ENCODE results near the gene RFPL4AL1.
"Not testable (repeated sequence)": the region's sequence is repeated elsewhere in the genome, so short reads cannot be mapped to it uniquely, and the experiment has no call there.

RFPL4AL1 gene

GRCh38 chr19:55766466-55766865 lies 2.5 kb upstream of the RFPL4AL1 start:
- Histone ChIP-seq H3K4me2 (ENCODE audit: low read length) (no peak overlapping the region), H3K4me1 (ENCODE audit: low read length) (no peaks in the 10 kb centered on the region), H4K20me1 (ENCODE audit: insufficient read depth, low read length) (no peaks in the 10 kb centered on the region), H2AFZ (ENCODE audit: low read depth, low read length) (no peak overlapping the region), H3K36me3 (replicated peaks; ENCODE audit: low read depth, low read length) (no peaks in the 10 kb centered on the region), H3K79me2 (ENCODE audit: low read length) (no peaks in the 10 kb centered on the region), H3K9ac (ENCODE audit: low read length) (no peak overlapping the region), H3K9me3 (ENCODE audit: insufficient read depth, low read length) (no peaks in the 10 kb centered on the region; the same call in 1 of the 2 replicates), H3K27me3 (ENCODE audit: low read depth, low read length) (peaks cover 2% of the 10 kb centered on the region; the same call in 1 of the 2 replicates), H3K4me3 (ENCODE audit: low read length) (no peak overlapping the region), H3K27ac (ENCODE audit: low read length) (no peak overlapping the region)
- TF ChIP-seq CTCF (IDR thresholded peaks at IDR 0.05; ENCODE audit: low read depth, low read length) (no peak), EZH2phosphoT487 (IDR thresholded peaks at IDR 0.05; ENCODE audit: low read depth) (no peak)

GRCh38 chr19:55769632-55770031 lies 714 bp downstream of the RFPL4AL1 start:
- not testable (repeated sequence) for H3K9ac ChIP-seq (ENCODE audit: low read length); H3K4me1 ChIP-seq (ENCODE audit: low read length); H2AFZ ChIP-seq (ENCODE audit: low read depth, low read length); H3K27ac ChIP-seq (ENCODE audit: low read length); H3K36me3 ChIP-seq (replicated peaks; ENCODE audit: low read depth, low read length); H3K9me3 ChIP-seq (ENCODE audit: insufficient read depth, low read length); H4K20me1 ChIP-seq (ENCODE audit: insufficient read depth, low read length); H3K79me2 ChIP-seq (ENCODE audit: low read length); H3K4me2 ChIP-seq (ENCODE audit: low read length); H3K4me3 ChIP-seq (ENCODE audit: low read length); H3K27me3 ChIP-seq (ENCODE audit: low read depth, low read length)

GRCh38 chr19:55777528-55777927 lies 8.6 kb downstream of the RFPL4AL1 start:
- H3K36me3 ChIP-seq (replicated peaks; ENCODE audit: low read depth, low read length) = no peaks in the 10 kb centered on the region
- H3K79me2 ChIP-seq (ENCODE audit: low read length) = no peaks in the 10 kb centered on the region
- no peak overlapping the region for H3K4me2 ChIP-seq (ENCODE audit: low read length)
- H3K27ac ChIP-seq (ENCODE audit: low read length) = no peak overlapping the region
- H3K4me3 ChIP-seq (ENCODE audit: low read length) = no peak overlapping the region
- H4K20me1 ChIP-seq (ENCODE audit: insufficient read depth, low read length) = no peaks in the 10 kb centered on the region
- H3K9me3 ChIP-seq (ENCODE audit: insufficient read depth, low read length) = no peaks in the 10 kb centered on the region
- H3K27me3 ChIP-seq (ENCODE audit: low read depth, low read length) = no peaks in the 10 kb centered on the region
- no peaks in the 10 kb centered on the region for H3K4me1 ChIP-seq (ENCODE audit: low read length)
- H2AFZ ChIP-seq (ENCODE audit: low read depth, low read length) = no peak overlapping the region
- TF ChIP-seq CTCF (IDR thresholded peaks at IDR 0.05; ENCODE audit: low read depth, low read length) = peak; percentile 63
- TF ChIP-seq EZH2phosphoT487 (IDR thresholded peaks at IDR 0.05; ENCODE audit: low read depth) = no peak
- no peak overlapping the region for H3K9ac ChIP-seq (ENCODE audit: low read length)

GRCh38 chr19:55778331-55778730 lies 9.4 kb downstream of the RFPL4AL1 start:
- no peaks in the 10 kb centered on the region for H3K27me3 ChIP-seq (ENCODE audit: low read depth, low read length)
- H3K4me3 ChIP-seq (ENCODE audit: low read length) = no peak overlapping the region
- TF ChIP-seq CTCF (IDR thresholded peaks at IDR 0.05; ENCODE audit: low read depth, low read length) (no peak), EZH2phosphoT487 (IDR thresholded peaks at IDR 0.05; ENCODE audit: low read depth) (no peak)
- no peak overlapping the region for H3K9ac ChIP-seq (ENCODE audit: low read length)
- H3K27ac ChIP-seq (ENCODE audit: low read length) = no peak overlapping the region
- H3K4me2 ChIP-seq (ENCODE audit: low read length) = no peak overlapping the region
- no peaks in the 10 kb centered on the region for H3K9me3 ChIP-seq (ENCODE audit: insufficient read depth, low read length)
- H2AFZ ChIP-seq (ENCODE audit: low read depth, low read length) = no peak overlapping the region
- no peaks in the 10 kb centered on the region for H3K36me3 ChIP-seq (replicated peaks; ENCODE audit: low read depth, low read length)
- no peaks in the 10 kb centered on the region for H4K20me1 ChIP-seq (ENCODE audit: insufficient read depth, low read length)
- H3K79me2 ChIP-seq (ENCODE audit: low read length) = no peaks in the 10 kb centered on the region
- no peaks in the 10 kb centered on the region for H3K4me1 ChIP-seq (ENCODE audit: low read length)

- Histone ChIP-seq H3K79me2 (ENCODE audit: low read length) (no peaks in the 10 kb centered on the region), H2AFZ (ENCODE audit: low read depth, low read length) (no peak overlapping the region), H3K9ac (ENCODE audit: low read length) (no peak overlapping the region), H4K20me1 (ENCODE audit: insufficient read depth, low read length) (no peaks in the 10 kb centered on the region), H3K4me2 (ENCODE audit: low read length) (no peak overlapping the region), H3K27me3 (ENCODE audit: low read depth, low read length) (no peaks in the 10 kb centered on the region), H3K9me3 (ENCODE audit: insufficient read depth, low read length) (no peaks in the 10 kb centered on the region), H3K4me1 (ENCODE audit: low read length) (no peaks in the 10 kb centered on the region), H3K36me3 (replicated peaks; ENCODE audit: low read depth, low read length) (no peaks in the 10 kb centered on the region), H3K27ac (ENCODE audit: low read length) (no peak overlapping the region), H3K4me3 (ENCODE audit: low read length) (no peak overlapping the region)
- no peak for TF ChIP-seq EZH2phosphoT487 (IDR thresholded peaks at IDR 0.05; ENCODE audit: low read depth)
- TF ChIP-seq CTCF (IDR thresholded peaks at IDR 0.05; ENCODE audit: low read depth, low read length) = no peak
Observed at GRCh38 chr19:55781112-55781511, 12.2 kb downstream of the RFPL4AL1 start.

Data from OCI-LY3 (cell line).